HL-60 (cell line): ENCODE results near the gene DCX.

Source experiments
- DNase-seq, 2 experiments: peaks; one replicate each; pipeline ENCODE4 v3.0.0-alpha.2; 2010 to 2020; ENCODE audit warnings: low read depth in 1 of 2, low spot score in 1 of 2
- H3K27ac ChIP-seq: fragments of 250-450 bp; sonication (Bioruptor Pico); replicated peaks from 2 replicates; pipeline ENCODE4 v1.5.1; 2020; ENCODE audit warnings: mild to moderate bottlenecking, moderate library complexity
- H3K27me3 ChIP-seq: fragments of 250-450 bp; sonication (Bioruptor Pico); 2 replicates; pipeline ENCODE4 v1.5.1; 2021; ENCODE audit warnings: mild to moderate bottlenecking, moderate library complexity; ENCODE audit not compliant: insufficient read depth, poor library complexity, severe bottlenecking
- H3K4me3 ChIP-seq: replicated peaks from 2 replicates; pipeline ENCODE4 v1.5.1; 2011; ENCODE audit warnings: mild to moderate bottlenecking, control low read depth, low read length; ENCODE audit not compliant: insufficient read depth
- CTCF ChIP-seq: IDR thresholded peaks from one replicate; pipeline ENCODE4 v1.5.1; 2011; ENCODE audit warnings: low read length, control low read depth, inconsistent platforms; ENCODE audit not compliant: insufficient read depth
- GABPA ChIP-seq: IDR thresholded peaks from 2 replicates; pipeline ENCODE4 v1.6.1; 2012; ENCODE audit warnings: low read depth
- POLR2AphosphoS5 ChIP-seq: IDR thresholded peaks from 2 replicates; pipeline ENCODE4 v1.6.1; 2012; ENCODE audit warnings: low read depth
- REST ChIP-seq: IDR thresholded peaks from 2 replicates; pipeline ENCODE4 v1.6.1; 2012; ENCODE audit warnings: low read depth; ENCODE audit not compliant: insufficient replicate concordance
- SPI1 ChIP-seq: IDR thresholded peaks from 2 replicates; pipeline ENCODE4 v1.6.1; 2012; ENCODE audit warnings: low read depth, mild to moderate bottlenecking, borderline replicate concordance

Gene DCX

DNA sequence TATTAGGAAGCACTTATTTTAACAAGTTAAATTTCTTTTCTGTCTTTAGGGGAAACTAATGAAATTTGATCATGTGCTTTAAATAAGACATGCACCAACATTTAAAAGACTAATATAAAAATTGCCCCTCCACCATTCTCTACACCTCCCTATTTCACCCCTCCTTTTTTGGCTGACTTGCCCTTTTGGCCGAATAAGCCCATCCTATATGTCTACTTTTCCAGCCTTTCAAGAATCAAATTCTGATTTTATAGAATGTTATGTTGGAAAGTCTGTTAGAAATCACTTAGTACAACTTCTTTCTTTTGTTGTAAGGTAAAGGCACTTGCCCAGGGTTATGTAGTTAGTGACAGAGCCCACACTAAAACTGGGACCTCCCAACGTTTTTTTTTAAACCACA lies 143.5 kb downstream of the DCX start:
- H3K4me3 ChIP-seq, result no peak overlapping the region
- H3K27me3 ChIP-seq, result peaks cover 10% of the 10 kb centered on the region
- TF ChIP-seq SPI1, result no peak
- TF ChIP-seq CTCF, result no peak
- H3K27ac ChIP-seq, result no peak overlapping the region
- no peak for DNase-seq

DNA sequence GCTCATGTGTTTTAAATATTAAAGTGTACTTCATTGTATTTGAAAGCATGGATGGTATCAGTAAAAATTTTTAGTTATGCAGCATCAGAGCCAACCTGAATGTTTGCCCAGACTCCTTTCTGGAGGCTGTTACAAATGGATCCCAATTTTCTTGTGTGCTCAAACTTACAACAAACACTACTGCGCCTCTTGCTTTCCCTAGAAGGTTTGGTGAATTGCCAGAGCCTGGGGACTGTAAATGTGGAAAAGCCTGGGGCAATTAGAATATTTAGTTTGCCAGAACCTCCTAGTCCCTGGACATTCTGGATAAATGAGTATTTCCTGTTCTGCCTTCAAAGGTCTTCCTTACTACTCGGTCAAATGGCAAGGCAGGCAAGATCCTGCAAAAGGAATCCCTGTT lies 146.5 kb downstream of the DCX start:
- no peak overlapping the region for H3K27ac ChIP-seq
- H3K27me3 ChIP-seq, result peaks cover 8% of the 10 kb centered on the region
- TF ChIP-seq REST (no peak), CTCF (no peak), SPI1 (no peak), GABPA (no peak), POLR2AphosphoS5 (no peak)
- no peak overlapping the region for H3K4me3 ChIP-seq
- no peak for DNase-seq

DNA sequence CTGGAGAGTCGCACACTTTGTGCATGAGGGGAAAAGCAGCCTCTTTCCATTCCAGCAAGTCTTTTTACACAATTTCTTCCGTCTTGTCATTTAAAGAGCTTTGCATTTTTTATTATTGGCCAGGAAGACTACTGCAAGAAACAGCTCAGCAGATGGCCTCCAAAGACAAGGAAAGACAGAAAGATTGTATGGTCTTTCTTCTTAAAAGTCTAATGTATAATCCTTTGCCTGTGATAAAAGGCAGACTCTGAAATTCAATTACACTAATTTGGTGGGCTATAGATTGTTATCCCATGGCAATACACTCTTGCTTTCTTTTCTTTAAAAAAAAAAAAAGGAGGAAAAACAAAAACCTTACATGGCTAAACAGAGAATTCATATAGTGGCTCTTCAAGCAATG lies 147.6 kb downstream of the DCX start:
- no peak for TF ChIP-seq CTCF
- TF ChIP-seq REST, result no peak
- TF ChIP-seq POLR2AphosphoS5, result no peak
- no peak for TF ChIP-seq GABPA
- TF ChIP-seq SPI1, result no peak
- DNase-seq, result no peak

DNA sequence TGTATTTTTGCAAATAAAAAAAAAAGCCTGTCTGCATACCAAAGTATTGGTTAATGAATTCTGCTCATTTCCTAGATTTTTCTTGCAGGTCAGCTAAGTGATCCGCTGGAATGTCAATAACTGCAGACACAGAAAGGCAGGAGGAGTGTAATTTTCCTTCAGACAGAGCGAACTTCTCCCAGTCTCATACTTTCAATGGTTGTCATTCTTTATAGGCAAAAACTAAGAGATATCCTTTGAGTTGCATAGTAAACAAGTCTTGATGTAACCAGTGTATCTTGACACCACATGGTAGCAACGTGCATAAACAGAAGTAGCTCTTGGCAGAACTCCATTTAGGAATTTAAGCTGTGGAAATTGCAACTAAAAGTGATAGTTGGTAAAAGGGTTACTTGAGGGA lies 149.9 kb downstream of the DCX start:
- TF ChIP-seq CTCF (no peak), GABPA (no peak), POLR2AphosphoS5 (no peak), REST (no peak), SPI1 (no peak)
- Histone ChIP-seq H3K27ac (no peak overlapping the region), H3K27me3 (no peaks in the 10 kb centered on the region), H3K4me3 (no peak overlapping the region)
- no peak for DNase-seq

More for the DNA sequence above, 147.6 kb downstream of the DCX start:
- no peak overlapping the region for H3K27ac ChIP-seq
- H3K4me3 ChIP-seq, result no peak overlapping the region
- peaks cover 8% of the 10 kb centered on the region for H3K27me3 ChIP-seq
